Astrocyte of the cerebellum (primary cell): ENCODE results near the gene FAM217A.
A peak's percentile ranks its signal among the peaks of the same experiment; 100 is the strongest.

Experiments
- DNase-seq: peaks from one replicate; pipeline ENCODE4 v3.0.0-alpha.2; 2011; ENCODE audit warnings: low read depth
- H3K4me3 ChIP-seq: 2 replicates; pipeline ENCODE4 v1.5.1; 2011; ENCODE audit warnings: mild to moderate bottlenecking, low read depth, low read length, moderate library complexity
- in situ Hi-C: cut with HindIII; loops from 2 replicates; pipeline ENCODE4 v1.10.0; 2017; ENCODE audit warnings: low sequenced_read_pairs
- TF ChIP-seq, protein P1 (sequence below): IDR thresholded peaks from 2 replicates; pipeline ENCODE4 v1.5.1; 2012; ENCODE audit warnings: low read length, low read depth, moderate library complexity, mild to moderate bottlenecking; ENCODE audit errors: missing control alignments

Gene FAM217A

DNA sequence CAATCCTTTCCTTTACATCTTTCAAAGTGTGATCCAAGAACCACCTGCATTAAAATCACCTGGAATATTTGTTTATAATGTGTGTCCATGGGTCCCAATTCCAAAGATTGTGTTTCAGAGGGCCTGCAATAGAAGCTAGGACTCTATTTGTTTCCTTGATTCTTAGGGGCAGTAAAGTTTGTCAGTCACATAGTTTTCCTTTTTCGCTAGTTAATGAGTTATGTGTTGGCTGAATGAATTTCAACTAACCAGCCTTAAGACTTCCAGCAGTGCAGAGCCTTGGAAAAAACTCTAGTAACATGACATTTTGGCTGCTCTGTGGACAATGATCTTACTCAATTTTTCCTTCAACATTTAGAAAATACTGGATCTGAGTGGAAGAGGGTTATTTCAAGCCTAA is 11.3 kb downstream of the FAM217A start:
- in situ Hi-C loops: no loop called here
- no peak overlapping the region for H3K4me3 ChIP-seq
- TF ChIP-seq, protein P1, sequence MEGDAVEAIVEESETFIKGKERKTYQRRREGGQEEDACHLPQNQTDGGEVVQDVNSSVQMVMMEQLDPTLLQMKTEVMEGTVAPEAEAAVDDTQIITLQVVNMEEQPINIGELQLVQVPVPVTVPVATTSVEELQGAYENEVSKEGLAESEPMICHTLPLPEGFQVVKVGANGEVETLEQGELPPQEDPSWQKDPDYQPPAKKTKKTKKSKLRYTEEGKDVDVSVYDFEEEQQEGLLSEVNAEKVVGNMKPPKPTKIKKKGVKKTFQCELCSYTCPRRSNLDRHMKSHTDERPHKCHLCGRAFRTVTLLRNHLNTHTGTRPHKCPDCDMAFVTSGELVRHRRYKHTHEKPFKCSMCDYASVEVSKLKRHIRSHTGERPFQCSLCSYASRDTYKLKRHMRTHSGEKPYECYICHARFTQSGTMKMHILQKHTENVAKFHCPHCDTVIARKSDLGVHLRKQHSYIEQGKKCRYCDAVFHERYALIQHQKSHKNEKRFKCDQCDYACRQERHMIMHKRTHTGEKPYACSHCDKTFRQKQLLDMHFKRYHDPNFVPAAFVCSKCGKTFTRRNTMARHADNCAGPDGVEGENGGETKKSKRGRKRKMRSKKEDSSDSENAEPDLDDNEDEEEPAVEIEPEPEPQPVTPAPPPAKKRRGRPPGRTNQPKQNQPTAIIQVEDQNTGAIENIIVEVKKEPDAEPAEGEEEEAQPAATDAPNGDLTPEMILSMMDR: no peak
- no peak for DNase-seq

DNA sequence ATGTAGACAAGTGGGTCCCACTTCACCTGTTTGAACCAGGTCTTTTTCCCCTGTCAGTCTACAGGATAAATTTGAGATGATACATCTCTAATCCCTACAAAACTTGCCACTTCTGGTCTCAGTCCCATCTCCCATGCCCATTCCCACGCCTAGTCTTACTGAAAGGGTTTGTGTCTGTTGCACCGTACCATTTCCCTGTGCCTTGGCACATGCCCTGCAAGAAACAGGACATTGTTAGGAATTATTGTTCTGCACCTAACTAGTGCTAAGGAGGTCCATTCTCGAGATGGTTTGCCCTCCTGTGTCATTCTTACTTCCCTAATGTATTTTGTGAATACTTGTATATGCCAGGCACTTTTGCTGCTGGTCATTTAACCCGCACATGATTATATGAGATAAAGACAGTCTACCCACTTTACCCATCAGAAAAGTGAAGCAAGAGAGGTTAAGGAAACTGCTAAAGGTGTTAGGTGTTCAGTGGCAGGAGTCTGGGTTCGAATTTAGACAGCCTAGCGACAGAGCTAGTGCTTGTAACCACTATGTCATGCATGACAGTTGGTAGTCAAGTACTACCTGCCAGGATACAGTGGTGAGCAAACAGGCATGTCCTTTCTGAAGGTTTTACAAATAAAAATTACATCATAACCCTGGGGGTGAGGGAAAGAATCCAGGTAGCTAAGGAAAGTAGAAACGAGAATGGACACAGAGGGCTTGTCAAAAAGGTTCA is 12.7 kb downstream of the FAM217A start:
- TF ChIP-seq, protein P1: no peak
- DNase-seq: no peak
- in situ Hi-C loops: no loop called here
- no peak overlapping the region for H3K4me3 ChIP-seq

DNA sequence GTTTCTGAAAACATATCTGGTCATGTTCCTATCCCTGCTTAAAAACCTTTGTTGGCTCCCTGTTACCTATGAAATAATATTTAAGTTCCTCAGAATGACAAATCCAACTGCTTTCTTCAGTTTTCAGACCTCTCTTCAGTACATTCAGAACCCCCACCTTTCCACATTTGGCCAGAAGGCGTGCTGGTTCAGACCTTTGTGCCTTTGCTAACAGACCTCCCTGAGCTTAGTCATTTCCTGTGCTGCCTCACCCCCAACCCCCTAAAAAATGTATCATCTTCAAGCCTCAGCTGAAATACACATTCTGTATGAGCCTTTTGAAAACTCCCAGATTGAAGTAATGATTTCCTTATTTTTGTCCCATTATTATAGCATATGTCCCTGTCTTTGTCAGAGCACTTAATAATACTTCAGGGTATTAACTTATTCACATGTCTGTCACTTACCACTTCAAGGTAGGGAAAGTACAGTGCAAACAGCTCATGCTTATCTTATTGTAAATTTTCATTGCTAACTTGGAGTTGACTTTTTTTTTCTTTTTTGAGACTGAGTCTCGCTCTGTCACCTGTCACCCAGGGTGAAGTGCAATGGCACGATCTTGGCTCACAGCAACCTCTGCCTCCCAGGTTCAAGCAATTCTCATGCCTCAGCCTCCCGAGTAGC is 19.7 kb downstream of the FAM217A start:
- no peak overlapping the region for H3K4me3 ChIP-seq
- peak; percentile 37 for DNase-seq
- in situ Hi-C loops: no loop called here
- TF ChIP-seq, protein P1: peak; percentile 29

DNA sequence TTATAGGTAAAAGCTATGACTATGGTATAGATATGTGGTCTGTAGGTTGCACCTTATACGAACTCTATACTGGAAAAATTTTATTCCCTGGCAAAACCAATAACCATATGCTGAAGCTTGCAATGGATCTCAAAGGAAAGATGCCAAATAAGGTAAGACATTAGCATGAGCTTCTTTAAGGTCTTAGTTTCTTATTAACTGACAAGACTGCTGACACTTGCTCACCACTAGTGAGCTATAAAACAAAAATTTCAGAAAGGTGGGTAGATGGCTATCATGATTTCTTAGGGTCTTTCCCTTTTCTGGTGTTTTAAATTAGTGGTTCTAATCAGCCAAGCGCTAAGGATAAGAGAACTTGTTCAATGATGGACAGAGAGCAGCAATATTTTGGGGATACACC is 21.9 kb downstream of the FAM217A start:
- TF ChIP-seq, protein P1: no peak
- no peak overlapping the region for H3K4me3 ChIP-seq
- in situ Hi-C loops: no loop called here
- DNase-seq: no peak

DNA sequence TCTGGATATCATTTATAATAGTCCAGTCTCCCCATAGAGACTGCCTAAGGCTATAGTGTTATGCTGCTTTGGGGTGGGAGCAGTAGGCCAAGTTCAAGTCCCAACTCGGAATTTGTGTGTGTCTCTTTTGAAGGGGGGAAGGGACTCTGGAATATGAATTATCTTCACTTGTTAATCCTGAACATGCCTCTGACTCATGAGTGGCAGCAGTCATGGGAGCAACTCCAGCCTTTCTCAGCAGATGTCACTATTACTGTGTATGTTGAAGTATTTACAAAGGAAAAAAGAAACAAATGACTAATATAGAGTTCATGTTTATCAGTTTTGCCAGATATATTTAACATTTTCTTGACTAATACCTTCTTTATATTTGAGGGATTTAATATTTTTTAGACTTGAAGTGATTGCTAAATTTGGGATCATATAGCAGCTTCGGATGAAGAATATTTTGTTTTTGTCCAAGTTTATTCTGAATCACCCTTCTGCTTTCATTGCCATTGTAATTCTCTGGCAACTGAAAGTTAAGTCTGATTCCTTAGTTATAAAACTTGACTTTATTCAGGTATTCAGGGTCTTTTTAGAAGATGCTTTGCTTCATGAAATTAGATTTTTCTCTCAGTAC is 23.4 kb downstream of the FAM217A start:
- TF ChIP-seq, protein P1: peak; percentile 53
- DNase-seq: peak; percentile 35
- no peak overlapping the region for H3K4me3 ChIP-seq
- in situ Hi-C loops: no loop called here

DNA sequence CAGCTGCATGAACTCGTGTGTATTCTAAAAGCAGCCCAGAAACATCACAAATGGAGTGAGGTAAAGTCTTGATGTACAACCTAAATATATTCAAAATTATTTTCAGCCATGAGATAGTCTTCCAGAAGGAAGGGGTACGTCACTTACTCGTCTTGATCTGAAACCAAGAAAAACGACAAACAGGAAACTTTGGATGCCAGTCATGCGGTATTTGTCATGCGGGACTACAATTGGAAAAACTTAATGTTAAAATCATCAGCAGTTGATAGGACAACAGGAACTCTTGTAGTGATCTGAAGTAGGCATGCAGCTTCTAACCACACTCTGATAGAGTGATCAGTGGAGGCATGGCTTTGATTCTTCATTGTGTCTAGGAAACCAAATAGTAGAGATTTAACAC is 29.7 kb downstream of the FAM217A start:
- TF ChIP-seq, protein P1: no peak
- in situ Hi-C loops: no loop called here
- no peak for DNase-seq

More for the DNA sequence above, 29.7 kb downstream of the FAM217A start:
- no peak overlapping the region for H3K4me3 ChIP-seq
